HG03575 (cell line): Measurements from ENCODE around the gene PPIG.
"Not testable (repeated sequence)": the region's sequence is repeated elsewhere in the genome, so short reads cannot be mapped to it uniquely, and the experiment has no call there.

Source experiments
- ATAC-seq: cut with Tn5 transposase; IDR thresholded peaks from one replicate; pipeline ENCODE4 v1.9.1; 2021; ENCODE audit not compliant: unreplicated experiment, insufficient number of reproducible peaks, low FRiP score; ENCODE audit errors: extremely low read depth

PPIG gene

DNA sequence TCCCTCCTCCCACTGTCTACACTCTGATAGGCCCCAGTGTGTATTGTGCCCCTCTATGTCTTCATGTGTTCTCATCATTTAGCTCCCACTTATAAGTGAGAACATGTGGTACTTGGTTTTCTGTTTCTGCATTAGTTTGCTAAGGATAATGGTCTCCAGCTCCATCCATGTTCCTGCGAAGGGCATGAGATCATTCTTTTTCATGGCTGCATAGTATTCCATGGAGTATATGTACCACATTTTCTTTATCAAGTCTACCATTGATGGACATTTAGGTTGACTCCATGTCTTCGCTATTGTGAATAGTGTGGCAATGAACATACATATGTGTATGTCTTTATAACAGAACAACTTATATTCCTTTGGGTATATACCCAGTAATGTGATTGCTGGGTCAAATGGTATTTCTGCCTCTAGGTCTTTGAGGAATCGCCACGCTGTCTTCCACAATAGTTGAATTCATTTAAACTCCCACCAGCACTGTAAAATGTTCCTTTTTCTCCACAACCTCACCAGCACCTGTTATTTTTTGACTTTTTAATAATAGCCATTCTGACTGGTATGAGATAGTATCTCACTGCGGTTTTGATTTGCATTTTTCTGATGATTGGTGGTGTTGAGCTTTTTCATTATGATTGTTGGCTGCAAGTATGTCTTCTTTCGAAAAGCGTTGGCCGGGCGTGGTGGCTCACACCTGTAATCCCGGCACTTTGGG lies 1.4 kb upstream of the PPIG start:
- ATAC-seq: not testable (repeated sequence)

- no peak for ATAC-seq
These were observed 633 bp upstream of the PPIG start for GRCh38 chr2:169583518-169583917.

- ATAC-seq: no peak
These were observed 1.5 kb downstream of the PPIG start for GRCh38 chr2:169585673-169586072.

DNA sequence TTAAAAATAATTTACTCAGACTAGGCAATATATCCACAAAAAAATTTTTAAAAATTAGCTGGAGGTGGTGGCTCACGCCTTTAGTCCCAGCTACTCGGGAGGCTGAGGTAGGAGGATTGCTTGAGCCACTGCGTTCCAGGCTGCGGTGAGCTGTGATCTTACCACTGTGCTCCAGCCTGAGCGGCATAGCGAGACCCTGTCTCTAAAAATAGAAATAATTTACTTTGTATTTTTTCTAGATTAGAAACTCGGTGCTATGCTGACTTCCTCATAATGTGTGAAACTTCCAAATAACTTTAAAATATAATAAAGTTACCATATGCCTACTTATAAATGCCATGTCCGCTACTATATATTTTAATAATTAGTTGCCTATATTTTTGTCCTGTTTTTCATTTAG lies 6.7 kb downstream of the PPIG start:
- ATAC-seq: no peak

DNA sequence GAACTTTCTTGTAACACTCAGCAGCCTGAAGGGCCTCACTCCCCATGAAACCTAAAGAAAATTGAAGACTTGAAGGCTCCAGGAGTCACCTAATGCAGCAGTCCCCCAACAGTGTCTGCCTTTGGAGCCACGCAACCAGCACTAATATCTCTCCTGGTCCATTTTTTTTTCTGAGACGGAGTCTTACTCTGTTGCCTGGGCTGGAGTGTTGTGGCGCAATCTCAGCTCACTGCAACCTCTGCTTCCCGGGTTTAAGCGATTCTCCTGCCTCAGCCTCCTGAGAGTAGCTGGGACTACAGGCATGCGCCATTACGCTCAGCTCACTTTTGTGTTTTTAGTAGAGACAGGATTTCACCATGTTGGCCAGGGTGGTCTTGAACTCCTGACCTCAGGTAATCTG lies 12.4 kb downstream of the PPIG start:
- not testable (repeated sequence) for ATAC-seq

GRCh38 chr2:169598982-169599381 lies 14.8 kb downstream of the PPIG start:
- no peak for ATAC-seq

DNA sequence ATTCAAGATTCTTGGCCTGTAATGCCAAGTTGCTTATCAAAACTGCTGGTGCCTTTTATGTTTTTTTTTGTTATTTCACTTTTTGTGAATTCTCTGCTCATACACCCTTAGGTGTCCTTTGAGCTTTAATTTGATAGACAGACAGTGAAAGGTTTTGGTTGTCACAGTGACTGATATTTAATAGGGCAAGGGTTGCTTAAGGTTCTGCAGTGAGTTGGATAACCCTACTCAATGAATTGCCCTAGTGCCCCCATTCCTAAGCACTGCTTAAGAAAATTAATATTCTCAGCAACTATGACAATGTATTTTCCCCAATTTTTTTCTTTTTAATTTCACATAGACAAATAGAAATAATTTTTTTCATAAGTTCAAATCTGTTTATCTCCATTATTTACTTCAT lies 15.4 kb downstream of the PPIG start:
- ATAC-seq: no peak

- no peak for ATAC-seq
These were observed 25.1 kb downstream of the PPIG start for GRCh38 chr2:169609264-169609663.

DNA sequence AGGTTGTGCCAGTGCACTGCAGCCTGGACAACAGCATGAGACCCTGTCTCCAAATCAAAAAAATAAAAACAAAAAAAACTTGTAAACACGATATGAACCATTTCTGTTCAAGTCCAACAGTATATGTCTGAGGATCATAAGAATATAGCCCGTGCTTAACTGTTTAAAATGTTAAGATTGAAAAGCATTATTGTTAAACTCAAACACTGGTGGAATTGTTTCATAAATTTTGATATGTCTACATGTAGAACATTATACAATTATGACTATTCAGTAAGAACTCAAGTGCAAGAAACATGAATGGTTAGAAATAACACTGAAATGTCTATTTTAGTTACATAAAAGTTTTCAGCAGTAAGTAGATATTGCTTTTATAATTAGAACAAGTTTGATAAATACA lies 29.7 kb downstream of the PPIG start:
- ATAC-seq: no peak

DNA sequence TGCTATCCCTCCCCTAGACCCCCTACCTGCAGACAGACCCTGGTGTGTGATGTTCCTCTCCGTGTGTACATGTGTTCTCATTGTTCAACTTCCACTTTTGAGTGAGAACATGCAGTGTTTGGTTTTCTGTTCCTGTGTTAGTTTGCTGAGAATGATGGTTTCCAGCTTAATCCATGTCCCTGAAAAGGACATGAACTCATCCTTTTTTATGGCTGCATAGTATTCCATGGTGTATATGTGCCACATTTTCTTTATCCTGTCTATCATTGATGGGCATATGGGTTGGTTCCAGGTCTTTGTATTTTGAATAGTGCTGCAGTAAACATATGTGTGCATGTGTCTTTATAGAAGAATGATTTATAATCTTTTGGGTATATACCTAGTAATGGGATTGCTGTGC lies 31.8 kb downstream of the PPIG start:
- not testable (repeated sequence) for ATAC-seq

- ATAC-seq: no peak
These were observed 35.8 kb downstream of the PPIG start for GRCh38 chr2:169619946-169620345.

- ATAC-seq: no peak
These were observed 36.4 kb downstream of the PPIG start for GRCh38 chr2:169620509-169620908.

- ATAC-seq: no peak
These were observed 39.1 kb downstream of the PPIG start for GRCh38 chr2:169623235-169623634.

DNA sequence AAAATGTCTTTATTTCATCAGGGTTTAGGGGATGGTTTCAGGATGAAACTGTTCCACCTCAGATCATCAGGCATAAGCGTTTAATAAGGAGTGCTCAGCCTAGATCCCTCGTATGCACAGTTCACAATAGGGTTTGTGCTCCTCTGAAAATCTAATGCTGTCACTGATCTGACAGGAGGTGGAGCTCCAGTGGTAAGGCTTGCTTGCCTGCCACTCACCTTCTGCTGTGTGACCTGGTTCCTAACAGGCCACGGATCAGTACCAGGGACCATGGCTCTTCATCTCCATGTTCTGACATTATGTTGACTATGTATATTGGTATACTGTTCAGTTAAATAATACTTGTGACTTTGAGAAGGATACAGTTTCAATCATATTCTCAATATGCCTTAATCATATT lies 41.6 kb downstream of the PPIG start:
- ATAC-seq: no peak

DNA sequence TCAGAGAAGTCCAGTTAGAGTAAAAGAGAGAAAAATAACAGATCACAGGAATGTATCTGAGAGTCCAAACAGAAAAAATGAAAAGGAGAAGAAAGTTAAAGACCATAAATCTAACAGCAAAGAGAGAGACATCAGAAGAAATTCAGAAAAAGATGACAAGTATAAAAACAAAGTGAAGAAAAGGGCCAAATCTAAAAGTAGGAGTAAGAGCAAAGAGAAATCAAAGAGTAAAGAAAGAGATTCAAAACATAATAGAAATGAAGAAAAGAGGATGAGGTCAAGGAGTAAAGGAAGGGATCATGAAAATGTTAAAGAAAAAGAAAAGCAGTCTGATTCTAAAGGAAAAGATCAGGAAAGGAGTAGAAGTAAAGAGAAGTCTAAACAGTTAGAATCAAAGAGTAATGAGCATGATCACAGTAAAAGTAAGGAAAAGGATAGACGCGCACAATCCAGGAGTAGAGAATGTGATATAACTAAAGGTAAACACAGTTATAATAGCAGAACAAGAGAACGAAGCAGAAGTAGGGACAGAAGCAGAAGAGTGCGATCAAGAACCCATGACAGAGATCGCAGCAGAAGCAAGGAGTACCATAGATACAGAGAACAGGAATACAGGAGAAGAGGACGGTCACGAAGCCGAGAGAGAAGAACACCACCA lies 52.4 kb downstream of the PPIG start:
- no peak for ATAC-seq

DNA sequence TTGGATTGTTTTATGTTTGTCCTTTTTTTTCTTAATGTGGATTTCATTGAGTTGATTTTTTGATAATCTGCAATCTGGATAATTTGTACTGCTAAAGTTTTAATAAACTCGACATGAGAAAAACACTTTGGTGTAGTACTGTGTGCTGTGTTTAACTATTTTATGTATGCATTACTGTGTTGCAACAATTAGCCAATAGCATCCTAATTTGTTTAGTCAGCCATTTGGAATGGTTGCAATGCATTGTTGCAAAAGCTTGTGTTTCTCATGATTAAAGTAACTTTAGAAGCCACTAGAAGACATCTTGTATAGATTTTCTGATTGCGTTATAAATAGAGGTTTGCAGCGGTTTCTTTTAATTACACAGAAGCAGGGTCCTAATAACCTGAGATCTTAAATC lies 53.5 kb downstream of the PPIG start:
- ATAC-seq: no peak

DNA sequence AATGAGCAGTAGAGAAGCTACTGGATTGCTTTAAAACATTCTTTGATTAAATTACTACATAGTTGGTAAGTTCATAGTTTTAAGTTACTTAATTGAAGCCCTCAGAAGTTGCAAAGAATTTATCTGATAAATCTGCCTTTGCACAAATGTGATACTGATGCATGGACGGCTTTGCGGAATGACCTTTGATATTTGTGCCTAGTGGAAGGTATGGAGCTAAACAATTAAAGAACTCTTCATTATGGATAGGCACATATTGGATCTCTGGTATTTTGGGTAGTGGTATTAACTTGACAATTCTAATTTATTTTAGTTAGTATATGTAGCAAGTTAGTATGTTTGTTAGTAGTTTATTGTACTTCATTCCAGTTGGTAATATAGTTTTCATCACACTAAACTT lies 56.0 kb downstream of the PPIG start:
- ATAC-seq: no peak

- no peak for ATAC-seq
These were observed 57.3 kb downstream of the PPIG start for GRCh38 chr2:169641464-169641863.

- ATAC-seq: no peak
These were observed 60.0 kb downstream of the PPIG start for GRCh38 chr2:169644173-169644572.

DNA sequence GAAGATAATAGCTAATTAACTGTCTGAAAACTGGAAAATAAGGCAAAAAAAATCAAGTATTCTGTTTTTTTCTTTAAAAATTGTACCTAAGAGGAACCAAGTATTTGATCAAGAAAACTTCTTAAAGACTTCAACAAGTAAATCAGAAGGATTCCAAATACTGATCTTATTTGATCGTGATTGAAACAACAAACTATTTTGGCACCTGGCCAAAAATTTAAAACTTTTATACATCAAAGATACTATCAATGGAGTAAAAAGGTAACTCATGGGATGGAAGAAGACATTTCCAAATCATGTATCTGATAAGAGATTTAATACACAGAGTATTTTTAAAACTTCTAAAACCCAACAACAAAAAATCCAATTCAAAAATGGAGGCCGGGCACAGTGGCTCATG lies 63.3 kb downstream of the PPIG start:
- no peak for ATAC-seq

DNA sequence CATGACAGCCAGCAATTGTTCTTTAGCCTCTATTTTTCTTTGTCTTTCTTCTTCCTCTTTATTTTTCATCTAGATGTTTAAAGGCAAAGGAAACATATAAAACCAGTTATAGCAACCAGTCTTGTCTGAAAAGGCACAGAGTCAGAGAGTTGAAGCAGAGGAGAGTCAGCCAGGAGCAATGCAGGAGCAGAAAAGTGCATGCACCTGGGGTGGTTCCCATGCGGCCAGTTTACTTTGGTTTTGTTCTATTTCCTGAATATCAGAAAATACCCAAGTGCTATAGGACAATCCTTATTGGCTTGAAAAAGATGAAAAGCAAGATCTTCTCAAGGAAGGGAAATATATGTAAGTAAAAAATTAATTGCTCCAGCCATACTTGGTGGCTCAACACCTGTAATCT lies 65.1 kb downstream of the PPIG start:
- ATAC-seq: no peak
